Body of pancreas (tissue), 4 donors: ENCODE data around the gene NOVA1.

Experiments
- CTCF ChIP-seq, 7 experiments: fragments of 450-650 bp in 4 of 7; fragments of 200-600 bp in 3 of 7; sonication (generic) in 3 of 7; IDR thresholded peaks; one replicate each; pipeline ENCODE4 v1.5.1; 2016 to 2019; ENCODE audit warnings: antibody characterized with exemption in 7 of 7
- POLR2A ChIP-seq, 3 donors: fragments of 450-650 bp; IDR thresholded peaks; one replicate each; pipeline ENCODE4 v1.6.1; 2016; ENCODE audit warnings: antibody characterized with exemption in 3 of 3, mild to moderate bottlenecking in 2 of 3

GRCh38 chr14:26589925-26590324 is 7.9 kb downstream of the NOVA1 start:
- TF ChIP-seq CTCF (IDR thresholded peaks at IDR 0.05) (no peak), POLR2A (IDR thresholded peaks at IDR 0.05) (no peak)
